Subcutaneous adipose tissue (tissue), 4 donors: ENCODE measurements around the gene TNS1. TPM values are rescaled to one million over a fixed set of nuclear protein-coding genes. Genes with fewer than 3 reads are reported as not detected.

Experiments
- CTCF ChIP-seq: fragments of 450-650 bp; IDR thresholded peaks from one replicate; pipeline ENCODE4 v1.5.1; 2016; ENCODE audit warnings: low read depth, mild to moderate bottlenecking, control low read depth, antibody characterized with exemption, moderate library complexity
- total RNA-seq, 4 donors: library from RNA; depleted of rRNA; stranded (reverse); fragments of >200 nt; gene quantifications; one replicate each; pipeline ENCODE4 v1.1.0, GENCODE V29; 2016

The TNS1 gene
- total RNA-seq, 4 donors from 2014 or later, result 310 to 1,168 (median 450) TPM

- TF ChIP-seq CTCF, result no peak
Measured at GRCh38 chr2:217942731-217943335, 60.0 kb downstream of the TNS1 start.

GRCh38 chr2:217941886-217942728 lies 60.7 kb downstream of the TNS1 start:
- TF ChIP-seq CTCF, result no peak

- no peak for TF ChIP-seq CTCF
Measured at GRCh38 chr2:217941339-217941738, 61.5 kb downstream of the TNS1 start.

GRCh38 chr2:217940261-217941220 lies 62.3 kb downstream of the TNS1 start:
- no peak for TF ChIP-seq CTCF

- TF ChIP-seq CTCF, result no peak
Measured at GRCh38 chr2:217939629-217940245, 63.1 kb downstream of the TNS1 start.

GRCh38 chr2:217939220-217939619 lies 63.6 kb downstream of the TNS1 start:
- TF ChIP-seq CTCF, result no peak
